ENCODE results near the gene HLCS.

The HLCS gene

DNA sequence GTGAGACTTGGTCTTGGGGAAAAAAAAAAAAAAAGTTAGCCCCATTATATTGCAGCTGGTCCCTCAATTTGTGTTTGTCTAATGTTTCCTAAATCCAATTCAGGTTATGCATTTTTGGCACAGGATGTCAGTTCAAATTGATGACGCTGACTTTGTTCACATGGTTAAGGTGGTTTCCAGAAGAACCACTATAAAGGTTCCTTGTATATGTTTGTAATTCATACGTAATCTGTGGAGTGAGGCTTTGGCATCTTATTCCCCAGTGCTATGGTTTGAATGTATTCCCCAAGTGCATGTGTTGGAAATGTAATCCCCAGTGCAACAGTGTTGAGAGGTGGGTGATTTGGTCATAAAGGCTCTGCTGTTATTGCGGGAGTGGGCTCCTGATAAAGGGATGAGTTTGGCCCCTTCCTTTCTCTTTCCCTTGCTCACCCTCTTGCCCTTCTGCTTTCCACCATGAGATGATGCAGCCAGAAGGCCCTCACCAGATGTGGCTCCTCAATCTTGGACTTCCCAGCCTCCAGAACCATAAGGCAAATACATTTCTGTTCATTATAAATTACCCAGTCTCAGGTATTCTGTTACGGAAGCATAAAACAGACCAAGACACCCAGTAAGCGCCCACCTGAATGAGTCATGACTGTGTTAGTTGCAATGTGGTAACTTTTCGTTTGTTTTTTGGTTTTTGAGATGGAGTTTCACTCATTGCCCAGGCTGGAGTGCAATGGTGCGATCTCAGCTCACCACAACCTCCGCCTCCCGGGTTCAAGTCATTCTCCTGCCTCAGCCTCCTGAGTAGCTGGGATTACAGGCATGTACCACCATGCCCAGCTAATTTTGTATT lies 19.5 kb upstream of the HLCS start:
- DNase-seq = no peak

DNA sequence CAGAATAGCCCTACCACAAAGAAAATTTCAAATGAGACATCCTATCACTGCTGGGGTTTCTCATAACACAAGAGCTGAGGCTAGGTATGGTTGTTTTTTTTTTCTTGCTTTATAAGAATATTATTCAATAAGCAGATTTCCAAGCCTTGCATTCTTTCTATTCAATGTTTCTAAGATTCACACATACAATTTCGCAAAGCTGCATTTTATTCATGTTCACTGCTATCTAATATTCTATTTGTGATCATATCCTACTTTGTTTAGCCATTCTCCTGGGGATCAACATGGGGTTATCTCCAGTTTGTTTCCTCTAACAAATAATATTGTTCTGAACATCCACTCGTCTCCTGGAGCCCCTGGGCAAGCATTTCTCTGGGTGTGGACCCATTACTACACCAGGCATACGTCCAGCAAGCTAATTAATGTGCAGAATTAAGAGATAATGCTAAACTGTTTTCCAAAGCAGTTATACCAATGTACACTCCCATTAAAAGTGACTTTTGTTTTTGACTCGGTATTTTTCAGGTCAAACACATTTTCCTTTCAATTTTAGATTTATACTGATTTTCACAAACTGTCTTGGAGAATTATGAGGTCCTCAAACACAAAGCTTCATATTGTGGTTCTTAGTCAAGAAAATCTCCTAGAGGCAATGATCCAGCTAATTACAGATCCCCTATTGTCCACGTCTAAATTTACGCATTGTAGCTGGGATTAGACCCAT lies 15.7 kb upstream of the HLCS start:
- no peak for DNase-seq

DNA sequence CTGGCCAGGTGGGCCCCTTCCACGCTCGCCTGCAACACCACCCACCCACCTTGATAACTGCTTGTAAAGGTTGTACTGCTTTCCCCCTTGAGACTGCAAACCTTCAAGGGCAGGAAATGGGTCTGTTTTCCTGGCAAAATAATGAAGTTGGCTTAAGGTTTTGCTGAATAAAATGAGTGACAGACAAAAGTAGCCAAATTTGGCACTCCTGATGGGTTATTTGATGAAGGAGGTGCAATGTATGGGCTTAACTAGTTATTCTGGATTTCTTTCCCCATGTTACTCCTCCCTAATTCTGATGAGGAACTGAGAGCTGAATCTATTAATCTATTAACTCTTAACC lies 14.6 kb upstream of the HLCS start:
- no peak for DNase-seq

DNA sequence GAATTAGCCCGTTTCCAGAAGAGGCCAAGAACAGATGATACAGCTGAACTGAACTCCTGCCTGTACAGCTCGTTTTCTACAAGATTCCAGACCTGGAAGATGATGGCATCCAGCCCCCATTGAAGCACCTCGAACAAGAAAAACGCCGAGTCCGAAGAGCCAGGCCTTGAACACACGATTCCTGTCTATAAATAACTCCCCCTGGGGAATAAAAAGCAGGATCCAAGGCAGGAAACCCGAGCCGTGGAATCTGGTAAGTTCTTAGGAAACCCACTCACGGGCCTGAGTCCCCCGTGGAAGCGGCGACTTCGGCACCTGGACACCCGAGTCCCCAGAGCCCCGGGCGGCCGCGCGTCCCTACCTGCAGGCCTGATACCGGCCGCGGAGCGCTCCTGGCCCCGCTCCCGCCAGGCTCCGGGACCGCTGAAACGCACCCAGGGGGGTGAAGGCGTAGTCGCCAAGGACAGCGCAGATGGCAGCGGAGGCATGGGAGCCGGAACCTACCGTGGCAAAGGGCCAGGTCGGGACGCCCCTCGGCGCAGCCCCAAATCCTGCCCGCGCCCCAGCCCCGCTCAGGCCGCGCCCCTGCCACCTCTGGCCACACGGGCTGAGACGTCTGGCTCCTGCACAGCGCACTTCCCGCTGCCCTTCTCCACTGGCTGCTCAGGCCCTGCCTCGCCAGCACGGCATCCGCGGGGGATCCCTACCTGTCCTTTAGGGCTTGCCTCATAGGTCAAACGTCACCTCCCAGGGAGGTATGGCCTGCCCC lies 14.0 kb upstream of the HLCS start:
- DNase-seq = peak; percentile 52

DNA sequence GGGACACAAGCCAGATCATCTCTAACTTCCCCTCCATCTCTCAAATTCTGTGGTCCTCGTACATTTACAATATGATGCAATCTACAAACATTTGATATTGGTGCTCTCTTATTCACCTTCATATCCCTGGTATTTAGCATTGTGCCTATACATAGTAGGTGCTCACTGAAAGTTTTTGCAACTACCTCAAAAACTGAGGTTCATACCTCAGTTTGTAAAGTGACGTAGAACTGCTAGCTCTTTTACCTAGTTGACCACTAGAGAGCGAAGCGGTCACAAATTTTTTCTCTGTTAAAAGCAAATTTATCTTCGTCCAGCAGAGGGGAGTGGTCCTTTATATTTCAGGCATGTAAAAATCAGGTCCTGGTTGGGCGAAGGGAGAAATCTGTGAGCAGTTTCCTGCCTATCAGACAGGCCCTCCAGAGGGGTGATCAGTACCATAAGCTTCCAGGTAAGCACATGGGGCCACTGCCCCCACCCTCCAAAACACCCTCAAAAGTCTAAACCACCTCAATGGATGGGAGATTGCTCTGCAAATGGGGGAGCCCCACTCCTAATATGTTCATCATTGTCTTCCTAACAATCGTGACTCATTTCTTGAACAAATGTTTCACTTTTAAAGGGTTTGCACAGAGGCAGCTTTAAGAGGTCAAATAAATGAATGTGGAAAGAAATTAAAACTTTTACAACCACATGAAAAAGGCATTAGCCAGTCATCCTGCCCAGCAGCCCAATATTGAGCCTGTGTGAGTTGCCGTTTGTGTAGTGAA lies 10.6 kb upstream of the HLCS start:
- peak; percentile 81 for DNase-seq

DNA sequence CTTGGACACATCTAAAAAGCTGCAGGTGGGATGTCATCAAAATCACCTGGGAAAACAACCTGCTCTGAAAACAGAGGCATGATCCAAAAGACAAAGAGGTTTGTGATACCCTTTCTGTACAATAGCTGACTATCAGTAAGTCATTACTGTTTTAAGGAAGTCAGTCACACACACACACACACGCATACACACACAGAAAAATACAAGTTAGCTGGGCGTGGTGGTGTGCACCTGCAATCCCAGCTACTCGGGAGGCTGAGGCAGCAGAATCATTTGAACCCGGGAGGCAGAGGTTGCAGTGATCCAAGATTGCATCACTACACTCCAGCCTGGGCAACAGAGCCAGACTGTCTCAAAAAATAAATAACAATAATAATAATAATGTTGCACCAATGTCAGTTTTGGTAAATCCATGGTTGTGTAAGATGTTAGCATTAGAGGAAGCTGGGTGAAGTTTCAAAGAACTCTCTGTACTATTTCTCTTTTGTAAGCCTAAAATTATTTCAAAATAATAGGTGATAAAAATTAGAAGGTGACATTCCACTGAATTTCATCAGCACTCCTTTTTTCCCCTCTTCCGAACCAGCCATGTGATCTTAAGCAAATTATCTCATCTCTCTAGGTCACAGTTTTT lies 9.9 kb upstream of the HLCS start:
- no peak for DNase-seq

DNA sequence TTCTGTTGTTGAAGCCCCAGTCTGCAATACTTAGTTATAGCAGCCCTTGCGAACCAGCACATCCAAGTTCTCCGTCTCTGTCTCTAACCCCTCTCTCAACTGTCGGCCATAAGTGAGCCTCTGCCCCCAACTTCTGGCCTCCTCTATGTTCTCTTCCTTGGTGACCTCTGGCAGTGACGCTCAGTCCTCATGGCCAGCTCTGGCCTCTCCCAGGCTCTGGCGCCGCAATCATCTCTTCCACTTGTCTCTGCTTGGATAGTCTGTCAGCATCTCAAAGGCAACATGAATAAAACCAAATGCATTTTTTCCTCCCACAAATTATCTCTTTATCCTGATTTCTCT lies 8.4 kb upstream of the HLCS start:
- no peak for DNase-seq

DNA sequence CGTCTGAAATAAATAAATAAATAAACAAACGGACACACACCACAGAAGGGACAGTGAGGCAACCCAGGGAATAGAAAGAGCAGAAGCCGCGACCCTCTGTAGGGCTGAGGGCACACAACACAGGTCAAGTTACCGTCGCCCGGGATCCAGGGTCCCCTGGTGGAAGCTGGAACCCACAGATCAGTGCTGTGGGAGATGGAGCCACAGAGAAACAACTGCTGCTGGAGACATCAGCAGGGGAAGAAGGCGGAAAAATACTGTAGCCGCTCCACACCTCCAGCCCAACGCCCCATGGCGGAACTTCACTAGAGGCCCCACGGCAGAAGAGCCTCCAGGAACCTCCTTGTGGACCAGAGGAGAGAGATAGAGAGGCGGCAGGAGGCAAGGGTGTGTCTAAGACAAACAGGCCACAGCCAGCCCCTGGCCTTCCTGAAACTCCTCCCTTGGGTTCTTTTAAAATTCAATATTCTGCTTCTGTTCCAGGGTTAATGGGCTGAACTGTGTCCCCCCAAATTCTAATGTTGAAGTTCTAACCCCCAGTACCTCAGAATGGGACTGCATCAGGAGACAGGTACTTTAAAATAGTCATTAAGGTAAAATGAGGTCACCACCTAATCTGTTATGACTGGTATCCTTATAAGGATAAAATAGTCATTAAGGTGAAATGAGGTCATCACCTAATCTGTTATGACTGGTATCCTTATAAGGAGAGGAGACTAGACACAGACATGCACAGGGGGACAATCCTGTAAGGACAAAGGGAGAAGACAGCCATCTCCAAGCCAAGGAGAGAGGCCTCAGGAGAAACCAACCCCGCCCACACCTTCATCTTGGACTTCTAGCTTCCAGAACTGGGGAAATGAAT lies 7.7 kb upstream of the HLCS start:
- DNase-seq = no peak

DNA sequence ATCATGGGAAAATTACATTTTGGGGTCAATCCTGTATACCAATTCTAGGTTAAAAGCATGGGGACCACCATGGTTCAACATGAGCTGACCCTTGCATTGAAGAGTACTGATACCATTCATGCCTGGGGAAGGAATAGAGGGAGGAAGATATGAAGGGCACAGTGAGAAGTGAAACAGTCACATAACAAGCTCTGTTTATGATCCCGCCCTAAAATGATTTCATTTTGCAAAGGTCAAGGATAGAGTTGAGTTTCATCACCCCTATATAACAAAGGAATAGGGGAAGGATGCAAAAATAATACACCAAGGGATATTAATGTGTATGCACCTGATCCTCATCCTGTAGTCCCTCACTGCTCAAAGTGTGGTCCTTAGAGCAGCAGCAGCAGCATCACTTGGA lies 2.5 kb upstream of the HLCS start:
- no peak for DNase-seq

DNA sequence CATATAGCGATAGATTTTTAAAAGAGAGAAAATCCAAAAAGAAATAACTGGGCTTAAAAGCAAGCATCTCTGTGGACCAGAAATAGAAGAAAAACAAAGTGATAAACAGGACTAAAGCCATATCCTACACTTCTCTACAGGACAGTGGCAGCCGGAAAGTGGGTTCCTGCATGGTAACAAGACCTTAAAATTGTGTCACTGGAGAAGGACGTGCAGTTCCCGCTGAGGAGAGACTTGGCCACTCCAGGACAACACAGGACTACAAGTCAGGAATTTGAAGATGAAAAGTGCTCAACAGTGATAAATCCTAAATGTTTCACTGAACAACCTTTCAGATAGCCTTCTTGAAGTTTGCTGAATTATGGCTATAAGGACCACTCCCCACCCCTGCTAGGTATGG lies 1.9 kb upstream of the HLCS start:
- DNase-seq = no peak

DNA sequence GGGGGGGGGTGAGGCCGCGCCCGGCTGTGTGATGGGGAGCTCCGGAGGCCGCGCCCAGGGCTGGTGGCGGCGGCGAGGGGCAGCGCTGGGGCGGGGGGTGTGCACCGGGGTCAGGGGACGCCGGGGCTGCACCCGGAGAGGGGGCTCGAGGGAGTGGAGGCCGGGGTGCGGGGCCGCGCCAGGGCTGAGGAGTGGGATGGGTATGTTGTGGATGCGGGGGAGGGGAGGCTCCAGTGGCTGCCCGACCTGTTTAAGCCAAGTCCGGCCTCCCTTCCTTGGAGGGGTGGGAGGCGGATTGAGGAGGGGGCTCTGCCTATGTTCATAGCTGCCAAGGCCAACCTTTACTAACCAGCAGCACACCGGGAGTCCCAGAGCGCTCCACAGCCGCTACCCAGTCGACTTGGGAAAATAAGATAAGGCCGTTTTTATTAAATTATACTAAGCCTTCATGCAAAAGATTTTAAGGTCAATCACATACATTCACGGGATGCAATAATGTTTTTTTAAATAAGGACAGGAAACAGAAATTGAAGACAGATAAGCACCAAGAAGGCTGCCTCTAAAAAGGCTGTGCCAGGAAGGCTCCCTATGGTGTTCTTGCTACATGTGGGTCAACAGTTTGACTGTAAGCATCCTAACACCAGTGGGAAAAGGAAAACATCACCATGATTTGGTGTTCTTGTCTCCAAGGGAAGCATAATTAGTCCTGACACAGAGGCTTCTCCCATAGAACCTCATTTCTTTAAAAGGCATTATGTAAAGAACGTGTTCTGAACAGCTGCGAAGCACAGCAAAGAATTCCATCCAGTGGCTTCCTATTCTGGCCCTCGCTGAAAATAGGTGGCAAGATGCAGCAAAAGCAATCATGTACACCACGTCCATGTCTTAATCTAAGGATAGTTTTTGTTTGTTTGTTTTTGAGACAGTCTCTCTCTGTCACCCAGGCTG lies 626 bp upstream of the HLCS start:
- no peak for DNase-seq

DNA sequence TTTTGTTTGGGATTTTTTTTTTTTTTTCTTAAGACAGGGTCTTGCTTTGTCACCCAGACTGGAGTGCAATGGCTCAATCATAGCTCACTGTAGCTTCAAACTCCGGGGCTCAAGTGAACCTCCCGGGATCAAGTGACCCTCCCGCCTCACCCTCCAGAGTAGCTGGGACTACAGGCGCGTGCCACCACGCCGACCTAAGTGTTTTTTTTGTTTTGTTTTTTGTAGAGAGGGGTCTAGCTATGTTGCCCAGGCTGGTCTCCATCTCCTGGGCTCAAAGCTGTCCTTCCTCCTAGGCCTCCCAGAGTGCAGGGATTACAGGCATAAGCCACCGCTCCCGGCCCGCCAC lies 776 bp downstream of the HLCS start:
- no peak for DNase-seq

DNA sequence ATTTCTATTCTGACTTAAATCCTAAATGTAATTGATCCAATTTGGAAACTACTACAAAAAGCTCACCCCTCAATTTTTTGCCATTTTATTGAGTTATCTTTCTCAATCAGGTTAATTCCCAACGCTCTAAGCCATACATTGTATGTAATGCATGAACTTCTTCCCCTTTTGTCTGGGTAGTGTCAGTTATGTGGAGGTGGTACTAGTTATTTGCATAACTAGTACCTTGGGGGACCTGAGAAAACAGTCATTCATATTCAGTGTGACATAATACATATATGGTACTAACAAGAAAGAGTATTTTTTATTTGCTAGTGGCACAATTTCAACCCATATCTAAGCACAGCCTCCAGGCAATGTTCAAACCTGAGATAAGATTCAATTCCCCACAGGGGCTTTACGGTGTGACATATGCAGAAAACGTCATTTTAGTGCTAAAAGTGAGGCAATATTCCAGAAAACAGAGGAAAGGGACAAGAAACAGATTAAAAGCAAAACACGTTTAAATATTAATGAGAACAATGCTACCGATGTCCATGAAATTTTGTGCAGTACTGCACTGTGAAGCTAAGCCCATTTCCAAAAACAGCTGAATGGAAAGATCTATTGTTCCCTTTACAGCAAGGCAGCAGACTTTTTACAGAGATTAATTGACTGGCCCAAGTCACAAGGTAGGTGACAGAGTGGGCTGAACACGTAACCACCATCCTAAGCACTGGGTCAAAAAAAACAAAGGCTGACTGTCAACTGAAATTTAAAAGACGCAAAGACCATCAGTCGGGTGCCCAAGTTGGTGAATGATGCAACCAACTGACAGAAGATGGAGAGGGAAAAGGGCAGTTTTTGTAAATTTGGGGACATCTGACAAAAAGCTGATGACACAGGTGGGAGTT lies 1.4 kb downstream of the HLCS start:
- DNase-seq = no peak

DNA sequence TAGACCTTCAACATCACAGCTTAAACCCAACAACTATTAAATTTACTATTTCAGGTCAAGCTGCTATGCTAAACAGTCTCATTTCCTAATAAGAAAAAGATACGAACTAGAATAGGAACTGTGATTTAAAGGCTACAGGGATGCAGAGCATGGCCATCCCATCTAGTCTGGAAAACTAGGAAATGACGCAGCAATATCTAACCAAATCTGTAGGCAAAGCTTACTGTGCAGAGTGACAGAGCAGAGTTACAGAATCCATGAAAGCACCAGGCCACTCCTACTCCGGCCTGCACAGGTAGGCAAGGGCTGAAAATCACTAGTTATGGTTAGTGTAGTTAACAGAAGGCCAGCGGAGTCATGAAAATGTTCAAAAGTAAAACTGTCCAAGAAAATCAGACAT lies 2.1 kb downstream of the HLCS start:
- no peak for DNase-seq

DNA sequence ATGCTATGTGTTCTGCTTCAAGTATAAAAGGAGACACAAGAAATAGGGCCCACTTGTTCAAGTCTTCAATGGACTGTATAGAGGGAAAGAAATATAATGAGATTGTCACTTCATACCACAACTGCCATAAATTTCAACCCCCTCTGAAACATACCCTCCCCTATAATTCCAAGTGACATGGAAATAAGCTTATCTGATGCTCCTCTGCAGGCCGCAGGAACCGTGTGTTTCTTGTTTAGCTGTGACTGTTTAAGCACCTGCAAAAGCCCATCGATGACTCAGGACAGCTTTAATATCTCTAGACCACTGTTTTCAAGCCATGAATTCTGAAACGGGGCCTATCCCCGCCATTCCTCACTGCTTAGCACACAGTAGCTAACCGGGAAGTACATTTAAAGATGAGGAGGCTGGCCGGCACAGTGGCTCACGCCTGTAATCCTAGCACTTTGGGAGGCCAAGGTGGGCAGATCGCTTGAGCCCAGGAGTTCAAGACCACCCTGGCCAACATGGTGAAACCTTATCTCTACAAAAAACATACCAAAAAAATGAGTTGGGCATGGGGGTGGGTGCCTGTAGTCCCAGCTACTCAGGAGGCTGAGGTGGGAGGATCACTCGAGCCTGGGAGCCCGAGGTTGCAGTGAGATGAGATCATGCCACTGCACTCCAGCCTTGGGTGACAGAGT lies 4.2 kb downstream of the HLCS start:
- no peak for DNase-seq

DNA sequence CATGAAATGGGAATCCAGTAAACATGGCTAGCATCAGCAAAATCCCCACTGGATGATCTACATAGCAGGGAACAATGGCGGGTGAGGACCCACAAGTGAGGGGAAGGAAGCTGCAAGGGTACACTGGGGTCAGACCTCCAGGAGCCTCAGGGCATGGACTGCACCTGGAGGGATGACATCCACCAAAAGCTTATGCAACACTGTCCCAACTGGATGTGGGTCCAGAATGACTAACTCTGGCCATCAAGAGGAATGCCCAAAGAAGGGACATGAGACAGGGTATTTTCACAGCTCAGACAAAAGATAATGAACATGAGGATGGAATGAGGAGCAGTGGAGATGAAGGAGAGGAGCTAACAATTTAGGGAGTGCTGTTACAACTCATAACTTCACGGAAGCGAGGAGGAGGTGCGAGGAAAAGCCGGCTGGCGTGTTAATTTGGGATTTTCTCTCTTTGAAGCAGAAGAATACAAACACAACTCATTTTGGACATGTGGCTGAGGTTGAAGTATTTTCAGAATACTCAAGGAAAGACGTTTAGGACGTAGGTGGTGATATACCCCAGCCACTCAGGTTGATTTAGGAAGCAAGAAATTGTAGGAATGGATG lies 5.7 kb downstream of the HLCS start:
- DNase-seq = no peak

DNA sequence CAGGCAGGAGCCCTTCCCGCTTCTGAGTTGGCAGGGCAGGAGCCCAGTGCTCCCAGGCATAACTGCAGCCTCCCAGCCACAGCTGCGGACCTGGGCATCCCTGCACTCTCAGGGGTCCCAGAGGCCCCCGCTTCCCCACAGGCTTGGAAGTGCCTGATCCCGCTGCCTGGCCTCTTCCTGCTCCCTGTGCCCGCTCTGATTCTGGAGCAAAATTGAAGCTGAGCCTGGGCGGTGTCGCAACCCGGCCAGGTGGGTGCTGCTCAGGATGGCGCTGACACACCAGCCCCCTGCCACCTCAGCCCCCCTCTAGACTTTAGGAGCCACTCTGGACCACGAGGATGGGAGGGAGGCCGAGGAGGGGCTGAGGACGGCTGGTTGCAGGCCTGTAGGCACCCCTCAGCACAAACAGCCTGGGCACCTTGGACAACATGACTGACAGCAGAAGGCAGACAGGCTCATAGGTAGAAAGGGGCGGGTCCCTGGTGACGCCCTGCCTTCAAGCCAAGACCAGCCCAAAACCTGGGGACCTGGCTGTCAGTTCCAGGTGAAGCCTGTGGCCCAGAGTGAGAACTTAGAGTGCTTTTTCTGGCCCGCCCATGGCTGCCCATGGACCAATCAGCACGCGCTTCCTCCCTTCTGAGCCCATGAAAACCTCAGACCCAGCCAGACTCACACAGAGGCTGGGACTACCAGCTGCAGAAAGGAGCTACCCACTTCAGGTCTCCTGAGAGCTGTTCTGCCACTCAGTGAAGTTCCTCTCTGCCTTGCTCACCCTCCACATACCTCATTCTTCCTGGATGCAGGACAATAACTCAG lies 7.2 kb downstream of the HLCS start:
- no peak for DNase-seq

DNA sequence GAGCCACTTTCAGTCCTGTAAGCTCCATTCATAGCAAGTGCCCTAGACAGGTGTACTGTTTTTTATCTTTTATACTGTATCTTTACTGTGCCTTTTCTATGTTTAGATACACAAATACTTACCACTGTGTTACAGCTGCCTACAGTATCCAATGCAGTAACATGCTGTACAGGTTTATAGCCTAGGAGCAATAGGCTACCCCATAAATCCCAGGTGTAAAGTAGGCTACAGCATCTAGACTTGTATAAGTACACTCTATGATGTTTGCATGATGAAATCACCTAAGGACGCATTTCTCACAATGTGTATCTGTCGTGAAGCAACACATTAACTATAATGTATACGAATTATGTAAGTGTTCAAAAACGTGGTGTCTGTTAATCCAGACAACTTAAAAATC lies 10.7 kb downstream of the HLCS start:
- DNase-seq = no peak

Data from COR-L47 (cell line).